Dedifferentiated amniotic fluid mesenchymal stem cell (primary cell): ENCODE data around the gene EAPP.
"Not testable (repeated sequence)": the region's sequence is repeated elsewhere in the genome, so short reads cannot be mapped to it uniquely, and the experiment has no call there.

Experiments used
- DNase-seq: peaks from one replicate; pipeline ENCODE4 v3.0.0-alpha.2; 2016; ENCODE audit errors: extremely low spot score

EAPP gene

GRCh38 chr14:34538096-34538495, 1.4 kb downstream of the EAPP start:
- not testable (repeated sequence) for DNase-seq

- DNase-seq: no peak
Measured at GRCh38 chr14:34537677-34538009, 1.9 kb downstream of the EAPP start.

GRCh38 chr14:34536951-34537676, 2.4 kb downstream of the EAPP start:
- no peak for DNase-seq

- no peak for DNase-seq
Measured at GRCh38 chr14:34527591-34527990, 11.9 kb downstream of the EAPP start.

- not testable (repeated sequence) for DNase-seq
Measured at GRCh38 chr14:34524216-34524615, 15.3 kb downstream of the EAPP start.

DNA sequence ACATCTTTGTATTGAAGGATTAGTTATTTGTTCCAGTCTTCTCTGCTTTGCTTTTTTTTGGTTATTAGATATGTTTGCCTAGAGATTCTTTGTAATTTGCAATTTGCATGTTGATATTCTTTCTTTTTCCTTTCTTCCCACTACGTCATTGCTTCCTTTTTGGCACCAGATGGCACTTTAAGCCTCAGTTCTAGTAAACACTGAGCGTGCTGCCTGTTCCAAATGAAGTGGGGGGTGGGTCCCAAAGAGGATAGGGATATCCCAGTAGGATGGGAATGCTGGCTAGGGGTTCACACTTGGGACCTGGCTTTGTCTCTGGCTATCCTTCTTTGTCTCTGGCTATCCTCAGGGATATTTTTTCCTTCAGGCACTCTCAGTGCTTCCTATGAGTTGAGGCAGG, 17.0 kb downstream of the EAPP start:
- no peak for DNase-seq

DNA sequence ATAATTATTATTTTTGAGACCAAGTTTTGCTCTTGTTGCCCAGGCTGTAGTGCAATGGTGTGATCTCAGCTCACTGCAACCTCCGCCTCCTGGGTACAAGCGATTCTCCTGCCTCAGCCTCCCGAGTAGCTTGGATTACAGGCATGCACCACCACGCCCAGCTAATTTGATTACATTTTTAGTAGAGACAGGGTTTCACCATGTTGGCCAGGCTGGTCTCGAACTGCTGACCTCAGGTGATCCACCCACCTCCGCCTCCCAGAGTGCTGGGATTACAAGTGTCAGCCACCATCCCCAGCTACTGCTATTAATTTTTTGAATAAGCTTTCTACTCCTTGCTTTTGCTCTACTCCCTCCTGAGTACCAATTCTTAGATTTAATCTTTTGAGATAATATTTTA, 18.4 kb downstream of the EAPP start:
- not testable (repeated sequence) for DNase-seq

GRCh38 chr14:34520304-34520970, 19.1 kb downstream of the EAPP start:
- DNase-seq: not testable (repeated sequence)

- no peak for DNase-seq
Measured at GRCh38 chr14:34507884-34508283, 31.6 kb downstream of the EAPP start.

GRCh38 chr14:34507459-34507858, 32.0 kb downstream of the EAPP start:
- DNase-seq: no peak

DNA sequence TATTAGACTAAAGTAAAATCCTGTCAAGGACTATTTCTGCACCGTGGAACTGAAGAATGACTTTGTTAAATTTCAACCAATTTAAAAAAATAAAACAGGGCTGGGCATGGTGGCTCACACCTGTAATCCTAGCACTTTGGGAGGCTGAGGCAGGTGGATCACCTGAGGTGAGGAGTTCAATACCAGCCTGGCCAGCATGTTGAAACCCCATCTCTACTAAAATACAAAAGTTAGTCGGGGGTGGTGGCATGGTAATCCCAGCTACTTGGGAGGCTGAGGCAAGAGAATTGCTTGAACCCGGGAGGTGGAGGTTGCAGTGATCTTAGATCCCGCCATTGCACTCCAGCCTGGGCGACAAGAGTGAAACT, 34.4 kb downstream of the EAPP start:
- DNase-seq: not testable (repeated sequence)

DNA sequence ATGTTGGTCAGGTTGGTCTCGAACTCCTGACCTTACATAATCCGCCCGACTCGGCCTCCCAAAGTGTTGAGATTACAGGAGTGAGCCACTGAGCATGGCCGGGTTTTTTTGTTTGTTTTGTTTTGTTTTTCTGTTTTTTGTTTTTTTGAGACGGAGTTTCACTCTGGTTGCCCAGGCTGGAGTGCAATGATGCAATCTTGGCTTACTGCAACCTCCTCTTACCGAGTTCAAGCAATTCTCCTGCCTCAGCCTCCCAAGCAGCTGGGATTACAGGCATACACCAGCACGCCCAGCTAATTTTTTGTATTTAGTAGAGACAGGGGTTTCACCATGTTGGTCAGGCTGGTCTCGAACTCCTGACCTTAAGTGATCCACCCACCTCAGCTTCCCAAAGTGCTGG, 35.5 kb downstream of the EAPP start:
- DNase-seq: not testable (repeated sequence)

- no peak for DNase-seq
Measured at GRCh38 chr14:34502545-34503225, 36.8 kb downstream of the EAPP start.

GRCh38 chr14:34502001-34502400, 37.5 kb downstream of the EAPP start:
- DNase-seq: no peak

DNA sequence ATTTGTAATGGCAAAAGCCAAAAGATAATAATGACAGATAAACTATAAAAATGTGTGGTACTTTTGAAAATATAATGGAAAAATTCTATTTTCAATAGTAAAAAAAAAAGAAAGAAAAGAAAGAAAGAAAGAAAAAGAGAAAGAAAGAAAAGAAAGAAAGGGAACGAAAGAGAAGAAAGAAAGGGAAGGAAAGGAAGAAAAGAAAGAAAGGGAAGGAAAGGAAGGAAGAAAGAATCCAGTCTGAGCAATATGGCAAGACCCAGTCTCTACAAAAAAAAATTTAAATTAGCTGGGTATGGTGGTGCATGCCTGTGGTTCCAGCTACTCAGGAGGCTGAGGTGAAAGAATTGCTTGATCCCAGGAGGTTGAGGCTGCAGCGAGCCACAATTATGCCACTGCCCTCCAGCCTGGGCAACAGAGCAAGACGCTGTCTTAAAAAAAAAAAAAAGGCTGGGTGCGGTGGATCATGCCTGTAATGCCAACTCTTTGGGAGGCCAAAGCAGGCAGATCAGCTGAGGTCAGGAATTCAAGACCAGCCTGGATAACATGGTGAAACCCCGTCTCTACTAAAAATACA, 38.4 kb downstream of the EAPP start:
- no peak for DNase-seq

- DNase-seq: no peak
Measured at GRCh38 chr14:34498684-34499412, 40.7 kb downstream of the EAPP start.

GRCh38 chr14:34496679-34497513, 42.6 kb downstream of the EAPP start:
- peak; percentile 94 for DNase-seq

- no peak for DNase-seq
Measured at GRCh38 chr14:34496007-34496678, 43.4 kb downstream of the EAPP start.

DNA sequence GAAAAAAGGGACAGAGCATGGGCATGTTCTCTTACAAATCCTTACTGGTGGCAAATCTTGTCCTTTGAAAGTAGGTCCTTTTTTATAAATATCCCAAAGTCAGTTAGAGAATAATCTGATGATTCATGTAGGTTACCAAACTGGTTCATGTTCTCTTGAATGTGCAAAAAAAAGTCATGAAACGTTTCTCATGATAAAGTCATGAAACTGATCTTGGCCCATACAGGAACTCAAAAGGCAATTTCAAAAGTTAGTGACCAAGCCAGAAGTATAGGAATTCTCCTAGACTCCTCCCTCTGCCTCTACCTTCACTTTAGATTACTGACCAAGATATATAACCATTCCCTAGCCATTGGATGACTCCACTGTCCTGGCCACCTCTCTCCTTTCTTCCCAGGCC, 50.2 kb downstream of the EAPP start:
- no peak for DNase-seq

- DNase-seq: no peak
Measured at GRCh38 chr14:34488528-34488927, 51.0 kb downstream of the EAPP start.

- no peak for DNase-seq
Measured at GRCh38 chr14:34484726-34485125, 54.8 kb downstream of the EAPP start.
